Vagina (tissue), 2 donors: ENCODE results near the gene TMEM240. TPM values are rescaled to one million over a fixed set of nuclear protein-coding genes. Genes with fewer than 3 reads are reported as not detected.

Experiments
- DNase-seq, 2 donors: peaks; one replicate each; pipeline ENCODE4 v3.0.0-alpha.2; 2017; ENCODE audit errors: extremely low spot score in 2 of 2
- H3K27ac ChIP-seq: fragments of 200-600 bp; sonication (generic); one replicate; pipeline ENCODE4 v1.5.1; 2019
- H3K27me3 ChIP-seq: fragments of 200-600 bp; sonication (generic); one replicate; pipeline ENCODE4 v1.5.1; 2019
- H3K36me3 ChIP-seq, 2 donors: fragments of 200-600 bp; sonication (generic); one replicate each; pipeline ENCODE4 v1.5.1; 2017 to 2019
- H3K4me1 ChIP-seq: fragments of 200-600 bp; sonication (generic); one replicate; pipeline ENCODE4 v1.5.1; 2019
- H3K4me3 ChIP-seq, 2 donors: fragments of 200-600 bp; sonication (generic); 1 replicate in 1 of 2; 2 replicates in 1 of 2; pipeline ENCODE4 v1.5.1; 2016 to 2019
- H3K9me3 ChIP-seq: fragments of 200-600 bp; sonication (generic); one replicate; pipeline ENCODE4 v1.5.1; 2019
- CTCF ChIP-seq, 3 experiments: fragments of 450-650 bp in 2 of 3; fragments of 200-600 bp in 1 of 3; sonication (generic) in 1 of 3; IDR thresholded peaks; one replicate each; pipeline ENCODE4 v1.5.1; 2017 to 2019; ENCODE audit warnings: antibody characterized with exemption in 3 of 3, mild to moderate bottlenecking in 2 of 3, moderate library complexity in 2 of 3
- POLR2A ChIP-seq, 2 donors: fragments of 450-650 bp; IDR thresholded peaks; one replicate each; pipeline ENCODE4 v1.6.1; 2017; ENCODE audit warnings: antibody characterized with exemption in 2 of 2, mild to moderate bottlenecking in 2 of 2, moderate library complexity in 2 of 2
- POLR2AphosphoS5 ChIP-seq, 2 donors: sonication (generic); formaldehyde crosslinking; IDR thresholded peaks; one replicate each; pipeline ENCODE4 v1.9.0; 2017; ENCODE audit warnings: antibody characterized with exemption in 2 of 2, mild to moderate bottlenecking in 2 of 2, low read depth in 1 of 2; ENCODE audit not compliant: insufficient read depth in 1 of 2
- intact Hi-C: fragments of 100-400 bp; cut with DNase I; formaldehyde crosslinking; loops from one replicate; pipeline ENCODE4 v1.15.1; 2023
- total RNA-seq: library from RNA; depleted of rRNA; stranded (reverse); fragments of >200 nt; gene quantifications from one replicate; pipeline ENCODE4 v1.2.3, GENCODE V29; 2016

TMEM240 gene
- total RNA-seq, 1 donor from 2014 or later = 3.9 TPM

GRCh38 chr1:1574721-1575537 is 34.5 kb upstream of the TMEM240 start, which contains the start of gene SSU72:
TSS of gene SSU72 (minus strand) at chr1:1574863. CDS start at chr1:1574557, 306 bp downstream.
- Histone ChIP-seq H3K9me3 (no peaks in the 10 kb centered on the region), H3K4me1 (peaks cover 48% of the 10 kb centered on the region), H3K27ac (peak within 1 kb of the TSS; percentile 98), H3K36me3 (no peaks in the 10 kb centered on the region), H3K4me3 (peak within 1 kb of the TSS; percentile 97 to 100), H3K27me3 (no peaks in the 10 kb centered on the region)
- DNase-seq = no peak
- peak; percentile 75 to 97 for TF ChIP-seq POLR2AphosphoS5 (IDR thresholded peaks at IDR 0.05; ENCODE audit: insufficient read depth in 1 of 2, low read depth in 1 of 2)
- peak; percentile 44 to 74 for TF ChIP-seq POLR2A (IDR thresholded peaks at IDR 0.05)
- TF ChIP-seq CTCF (IDR thresholded peaks at IDR 0.05) = no peak
- intact Hi-C loops = no loop called here

GRCh38 chr1:1573843-1574720 is 33.7 kb upstream of the TMEM240 start:
- peaks cover 54% of the 10 kb centered on the region for H3K4me1 ChIP-seq
- no peaks in the 10 kb centered on the region for H3K36me3 ChIP-seq
- H3K27me3 ChIP-seq = no peaks in the 10 kb centered on the region
- DNase-seq = no peak
- no peaks in the 10 kb centered on the region for H3K9me3 ChIP-seq
- peak overlapping the region; percentile 98 for H3K27ac ChIP-seq
- intact Hi-C loops = no loop called here
- peak overlapping the region; percentile 97 to 100 for H3K4me3 ChIP-seq
- TF ChIP-seq POLR2AphosphoS5 (IDR thresholded peaks at IDR 0.05; ENCODE audit: insufficient read depth in 1 of 2, low read depth in 1 of 2) (no peak), POLR2A (IDR thresholded peaks at IDR 0.05) (no peak), CTCF (IDR thresholded peaks at IDR 0.05) (no peak)

GRCh38 chr1:1569341-1569740 is 28.9 kb upstream of the TMEM240 start:
- TF ChIP-seq CTCF (IDR thresholded peaks at IDR 0.05) (no peak), POLR2AphosphoS5 (IDR thresholded peaks at IDR 0.05; ENCODE audit: insufficient read depth in 1 of 2, low read depth in 1 of 2) (no peak), POLR2A (IDR thresholded peaks at IDR 0.05) (no peak)
- Histone ChIP-seq H3K4me1 (peaks cover 61% of the 10 kb centered on the region), H3K9me3 (no peaks in the 10 kb centered on the region), H3K27me3 (no peaks in the 10 kb centered on the region), H3K36me3 (peaks cover 0 to 5% of the 10 kb centered on the region in 2 donors), H3K27ac (no peak overlapping the region), H3K4me3 (no peak overlapping the region)
- no peak for DNase-seq
- intact Hi-C loops = no loop called here

GRCh38 chr1:1567891-1568291 is 27.5 kb upstream of the TMEM240 start:
- peaks cover 51% of the 10 kb centered on the region for H3K4me1 ChIP-seq
- no peak overlapping the region for H3K4me3 ChIP-seq
- H3K27ac ChIP-seq = no peak overlapping the region
- H3K27me3 ChIP-seq = no peaks in the 10 kb centered on the region
- H3K36me3 ChIP-seq = peaks cover 0 to 18% of the 10 kb centered on the region in 2 donors
- DNase-seq = no peak
- no peaks in the 10 kb centered on the region for H3K9me3 ChIP-seq
- no peak for TF ChIP-seq CTCF (IDR thresholded peaks at IDR 0.05)
- TF ChIP-seq POLR2AphosphoS5 (IDR thresholded peaks at IDR 0.05; ENCODE audit: insufficient read depth in 1 of 2, low read depth in 1 of 2) = no peak
- TF ChIP-seq POLR2A (IDR thresholded peaks at IDR 0.05) = no peak
- intact Hi-C loops = no loop called here
